Astrocyte of the cerebellum (primary cell): ENCODE results near the gene NPHP4.

Experiments
- DNase-seq: peaks from one replicate; pipeline ENCODE4 v3.0.0-alpha.2; 2011; ENCODE audit warnings: low read depth
- H3K4me3 ChIP-seq: 2 replicates; pipeline ENCODE4 v1.5.1; 2011; ENCODE audit warnings: mild to moderate bottlenecking, low read depth, low read length, moderate library complexity
- CTCF ChIP-seq: IDR thresholded peaks from 2 replicates; pipeline ENCODE4 v1.5.1; 2012; ENCODE audit warnings: low read length, low read depth, moderate library complexity, mild to moderate bottlenecking; ENCODE audit errors: missing control alignments
- in situ Hi-C: cut with HindIII; loops from 2 replicates; pipeline ENCODE4 v1.10.0; 2017; ENCODE audit warnings: low sequenced_read_pairs

NPHP4 gene

GRCh38 chr1:5978452-5978851 lies 13.8 kb downstream of the NPHP4 start:
- in situ Hi-C loops: no loop called here
- no peak for TF ChIP-seq CTCF

GRCh38 chr1:5977494-5978444 lies 14.5 kb downstream of the NPHP4 start:
- in situ Hi-C loops: no loop called here

More at GRCh38 chr1:5978452-5978851, 13.8 kb downstream of the NPHP4 start:
- H3K4me3 ChIP-seq: no peak overlapping the region
- DNase-seq: no peak

GRCh38 chr1:5976726-5977493 lies 15.3 kb downstream of the NPHP4 start:
- in situ Hi-C loops: no loop called here
- no peak for DNase-seq
- TF ChIP-seq CTCF: no peak
- H3K4me3 ChIP-seq: no peak overlapping the region

More at GRCh38 chr1:5977494-5978444, 14.5 kb downstream of the NPHP4 start:
- no peak overlapping the region for H3K4me3 ChIP-seq
- DNase-seq: no peak
- TF ChIP-seq CTCF: no peak

- no peak for TF ChIP-seq CTCF
- no peak overlapping the region for H3K4me3 ChIP-seq
- in situ Hi-C loops: no loop called here
- DNase-seq: no peak
These were observed 16.0 kb downstream of the NPHP4 start for GRCh38 chr1:5976231-5976630.

GRCh38 chr1:5975133-5975880 lies 16.9 kb downstream of the NPHP4 start:
- H3K4me3 ChIP-seq: no peak overlapping the region
- peak; percentile 36 for DNase-seq
- in situ Hi-C loops: no loop called here
- TF ChIP-seq CTCF: peak; percentile 88

- TF ChIP-seq CTCF: no peak
- in situ Hi-C loops: no loop called here
- no peak overlapping the region for H3K4me3 ChIP-seq
- no peak for DNase-seq
These were observed 17.6 kb downstream of the NPHP4 start for GRCh38 chr1:5974631-5975030.
